Brain pericyte (primary cell): ENCODE results near the gene KLHDC10.
"Not testable (repeated sequence)": the region's sequence is repeated elsewhere in the genome, so short reads cannot be mapped to it uniquely, and the experiment has no call there.

Experiments used
- DNase-seq: peaks from one replicate; pipeline ENCODE4 v3.0.0-alpha.2; 2012; ENCODE audit warnings: low read depth, low spot score

Gene KLHDC10

DNA sequence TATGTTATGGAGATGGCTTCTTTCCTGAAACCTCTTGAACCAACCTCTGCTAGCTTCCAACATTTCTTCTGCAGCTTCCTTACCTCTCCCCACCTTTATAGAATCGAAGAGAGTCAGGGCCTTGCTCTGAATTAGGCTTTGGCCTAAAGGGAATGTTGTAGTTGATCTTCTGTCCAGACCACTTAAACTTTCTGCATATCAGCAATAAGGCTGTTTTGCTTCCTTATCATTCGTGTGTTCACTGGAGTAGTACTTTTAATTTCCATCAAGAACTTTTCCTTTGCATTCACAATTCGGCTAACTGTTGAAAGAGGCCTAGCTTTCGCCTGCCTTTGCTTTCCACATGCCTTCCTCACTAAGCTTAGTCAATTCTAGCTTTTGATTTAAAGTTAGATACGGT lies 48.0 kb downstream of the KLHDC10 start:
- DNase-seq: no peak

DNA sequence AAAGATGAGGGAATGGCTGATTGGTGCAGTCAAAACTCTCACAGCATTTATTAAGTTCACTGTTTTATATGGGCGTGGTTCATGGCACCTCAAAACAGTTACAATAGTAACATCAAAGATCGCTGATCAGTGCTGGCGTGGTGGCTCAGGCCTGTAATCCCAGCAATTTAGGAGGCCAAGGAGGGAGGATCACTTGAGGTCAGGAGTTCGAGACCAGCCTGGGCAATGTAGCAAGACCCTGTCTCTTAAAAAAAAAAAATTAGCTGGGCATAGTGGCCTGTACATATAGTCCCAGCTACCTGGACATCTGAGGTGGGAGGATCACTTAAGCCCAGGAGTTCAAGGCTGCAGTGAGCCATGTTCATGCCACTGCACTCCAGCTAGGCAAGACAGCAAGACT lies 48.5 kb downstream of the KLHDC10 start:
- DNase-seq: no peak

DNA sequence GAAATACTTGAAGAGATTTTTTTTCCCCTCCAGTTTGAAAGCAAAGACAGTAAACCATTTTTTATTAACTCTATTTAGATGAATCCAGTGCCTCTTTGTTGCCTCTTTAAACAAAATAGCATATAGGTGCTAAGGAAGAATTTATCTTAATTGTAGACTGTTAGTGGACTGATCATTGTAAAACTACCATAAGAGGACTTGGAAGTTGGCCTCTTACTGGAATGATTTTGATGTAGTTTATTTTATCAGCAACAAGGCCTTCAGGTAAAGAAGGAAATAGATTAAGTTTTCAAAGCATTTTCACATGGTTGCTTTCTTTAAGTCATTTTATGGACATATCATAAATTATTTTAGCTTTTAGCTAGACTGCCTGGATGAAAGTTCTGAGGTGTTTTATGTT lies 53.2 kb downstream of the KLHDC10 start:
- DNase-seq: no peak

DNA sequence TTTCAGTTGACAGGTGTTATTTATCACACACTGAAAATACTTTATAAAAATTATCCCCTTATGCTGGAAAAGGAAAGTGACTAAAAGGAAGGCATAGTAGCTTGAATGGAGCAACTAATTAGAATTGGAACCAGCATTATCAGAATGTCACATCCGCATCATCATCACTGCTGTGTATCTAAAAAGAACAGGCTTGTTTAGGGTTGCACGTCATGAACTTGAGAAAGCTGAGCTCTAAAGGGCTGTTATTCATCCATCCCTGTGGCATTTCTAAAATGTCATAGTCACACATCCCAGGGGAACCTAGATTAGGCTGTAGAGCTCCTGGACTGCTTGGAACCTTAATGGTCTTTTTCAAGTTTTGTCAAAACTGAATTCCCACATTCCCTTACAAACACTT lies 54.4 kb downstream of the KLHDC10 start:
- no peak for DNase-seq

DNA sequence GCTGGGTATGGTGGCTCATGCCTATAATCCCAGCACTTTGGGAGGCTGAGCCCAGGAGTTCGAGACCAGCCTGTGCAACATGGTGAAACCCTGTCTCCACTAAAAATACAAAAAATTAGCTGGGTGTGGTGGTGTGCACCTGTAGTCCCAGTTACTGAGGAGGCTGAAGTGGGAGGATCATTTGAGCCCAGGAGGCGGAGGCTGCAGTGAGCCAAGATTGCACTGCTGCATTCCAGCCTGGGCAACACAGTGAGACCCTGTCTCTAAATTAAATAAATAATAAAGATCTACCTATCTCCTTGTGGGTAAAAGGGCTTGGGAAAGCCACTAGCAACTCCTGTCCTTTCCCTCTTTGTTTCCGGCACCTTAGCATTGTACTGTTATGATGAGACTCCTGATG lies 56.5 kb downstream of the KLHDC10 start:
- DNase-seq: not testable (repeated sequence)

DNA sequence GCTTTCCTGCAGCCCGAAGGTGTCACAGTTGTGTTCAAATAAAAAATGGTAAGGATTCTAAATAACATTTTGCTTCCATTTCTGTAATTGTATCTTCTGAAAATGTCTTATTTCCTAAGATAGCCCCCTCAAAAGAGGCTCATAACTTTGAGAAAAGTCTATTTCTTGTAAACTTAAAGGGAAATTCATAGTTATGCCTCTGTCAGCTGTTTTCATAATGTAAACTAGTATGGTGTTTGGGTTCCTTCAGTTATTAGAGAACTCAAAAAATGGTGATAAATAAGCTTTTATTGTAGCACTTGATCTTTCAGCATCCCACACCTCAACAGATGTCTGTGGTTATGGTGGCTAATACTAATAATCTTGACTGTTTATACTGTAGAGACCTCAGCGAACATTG lies 57.1 kb downstream of the KLHDC10 start:
- no peak for DNase-seq

DNA sequence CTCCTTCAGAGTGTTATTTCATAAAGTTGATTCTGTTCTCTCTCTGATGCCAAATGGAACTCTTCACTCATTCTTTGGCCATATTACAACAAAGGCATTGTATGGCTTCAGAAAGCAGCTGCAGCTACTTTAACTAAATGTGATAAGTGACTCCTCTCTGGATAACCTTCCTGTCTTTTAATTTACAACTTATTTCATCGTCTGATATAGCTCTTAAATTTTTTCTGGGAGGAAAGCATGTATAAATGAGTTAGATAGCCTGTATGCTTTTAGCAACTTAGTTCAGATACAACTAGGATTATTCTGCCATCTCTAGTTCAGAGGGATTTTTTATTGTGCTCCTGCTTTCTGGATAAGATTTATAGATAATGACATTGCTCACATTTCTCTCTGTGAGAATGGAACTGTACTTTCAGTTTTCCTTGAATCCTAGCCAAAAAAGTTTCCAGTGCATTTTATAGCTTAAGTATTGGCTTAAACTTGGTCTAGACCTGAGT lies 57.5 kb downstream of the KLHDC10 start:
- DNase-seq: no peak

GRCh38 chr7:130129011-130129411 lies 58.7 kb downstream of the KLHDC10 start:
- no peak for DNase-seq

- no peak for DNase-seq
Observed at GRCh38 chr7:130131191-130131834, 61.0 kb downstream of the KLHDC10 start.

DNA sequence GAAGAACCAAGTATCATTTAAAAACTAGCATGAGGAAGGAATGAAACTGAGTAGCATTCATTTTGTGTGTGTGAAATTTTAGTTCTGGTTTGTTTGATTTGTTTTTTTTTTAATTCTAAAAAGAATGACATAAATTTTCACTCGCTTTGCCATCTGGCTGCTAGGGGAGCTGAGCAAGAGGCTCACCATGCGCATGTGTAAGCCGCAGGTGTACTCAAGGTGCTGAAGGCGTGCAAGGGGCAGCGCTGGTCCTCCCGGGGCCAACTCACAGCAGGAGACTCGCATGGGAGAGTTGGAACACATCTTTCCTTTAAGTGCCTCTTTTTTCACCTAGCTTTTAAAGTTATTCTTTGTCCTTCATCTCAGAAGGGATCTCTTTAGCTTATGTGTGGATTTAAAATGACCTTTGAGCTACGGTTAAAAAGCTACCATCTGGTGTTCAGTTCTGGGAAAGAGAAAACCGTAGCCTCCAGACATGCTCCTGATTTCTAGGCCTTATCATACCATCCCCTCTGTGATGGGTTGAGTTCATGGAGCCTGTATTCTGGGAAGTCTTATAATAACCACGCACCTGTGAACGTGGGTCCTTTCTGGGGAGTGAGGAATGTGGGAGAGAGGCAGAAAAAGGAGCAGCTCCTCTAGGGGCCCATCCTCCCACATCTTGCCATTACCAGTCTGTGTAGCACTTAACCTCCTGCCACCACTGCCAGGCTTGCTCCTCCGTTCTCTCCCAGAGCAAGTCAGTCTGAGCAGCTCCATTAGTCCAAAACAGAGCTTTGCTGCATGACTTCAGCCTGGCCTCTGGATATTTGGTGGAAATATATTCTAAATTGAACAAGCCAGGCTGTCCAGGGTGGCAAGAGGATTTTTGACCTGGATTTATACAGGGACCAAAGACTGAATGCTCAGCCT lies 61.9 kb downstream of the KLHDC10 start:
- DNase-seq: no peak

GRCh38 chr7:130133029-130133782 lies 62.9 kb downstream of the KLHDC10 start:
- no peak for DNase-seq

- DNase-seq: no peak
Observed at GRCh38 chr7:130134106-130134636, 63.8 kb downstream of the KLHDC10 start.

DNA sequence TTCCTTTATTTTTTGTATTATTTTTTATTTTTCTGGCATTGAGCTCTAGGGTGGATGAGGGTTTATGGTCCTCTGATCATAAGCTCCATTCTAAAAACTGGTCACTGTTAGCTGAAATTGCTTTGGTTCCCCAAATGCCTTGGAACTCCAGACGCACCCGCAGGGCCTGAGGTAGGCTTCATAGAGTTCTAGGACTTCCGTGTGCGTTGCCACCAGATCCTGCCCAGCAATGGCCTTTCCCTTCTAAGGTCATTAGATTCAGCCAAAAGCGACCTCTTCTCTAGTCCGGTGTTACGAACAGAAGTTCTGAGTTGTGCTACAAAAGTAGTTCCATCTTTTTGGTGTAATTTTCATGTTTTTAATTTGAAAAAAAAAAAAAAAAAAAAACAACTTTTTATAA lies 64.4 kb downstream of the KLHDC10 start:
- DNase-seq: no peak

DNA sequence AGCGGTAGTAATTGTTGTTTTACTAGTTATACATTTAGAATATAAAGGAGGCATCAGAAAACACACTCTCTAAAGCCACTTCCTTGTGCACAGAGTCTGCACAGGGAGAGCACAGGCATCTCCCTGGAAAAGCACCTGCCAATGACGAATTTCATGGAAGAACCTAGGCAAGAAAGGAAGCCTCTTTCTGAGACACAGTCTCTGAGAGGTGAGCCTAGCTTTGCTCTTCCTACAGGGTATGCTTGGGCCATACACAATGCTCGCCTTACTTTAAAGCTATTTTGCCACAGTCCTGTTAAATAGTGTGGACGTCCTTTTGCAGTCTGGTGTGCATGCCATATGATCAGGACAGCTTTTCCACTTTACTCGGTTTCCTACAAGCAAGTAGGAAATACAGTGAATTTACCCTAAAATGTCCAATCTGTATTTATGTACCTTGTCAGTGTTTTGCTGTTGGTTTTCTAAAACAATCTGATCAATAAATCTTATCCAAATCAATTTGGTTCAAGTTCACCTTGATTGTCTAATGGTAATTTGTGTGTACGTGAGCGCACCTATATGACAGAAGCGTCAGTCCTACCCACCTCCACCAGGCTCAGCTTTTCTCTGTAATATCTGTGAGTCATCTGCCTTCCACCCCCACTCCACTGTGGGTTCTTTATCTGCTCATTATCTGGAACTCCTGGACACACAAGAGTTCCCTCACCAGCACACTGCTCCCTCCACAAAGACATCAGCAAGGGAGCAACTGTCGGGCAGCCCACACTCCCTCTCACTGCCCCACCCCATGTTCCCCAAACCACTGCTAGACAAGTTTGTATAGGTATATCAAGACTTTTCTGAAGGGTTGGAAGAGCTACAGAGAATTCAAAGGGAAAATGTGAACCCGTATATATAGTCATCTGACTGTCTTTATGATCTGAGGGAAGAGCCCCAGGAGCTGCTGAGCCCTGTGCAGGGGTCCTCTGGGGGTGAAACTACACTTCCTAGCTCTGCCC lies 65.2 kb downstream of the KLHDC10 start:
- no peak for DNase-seq

- no peak for DNase-seq
Observed at GRCh38 chr7:130136579-130137167, 66.3 kb downstream of the KLHDC10 start.

- DNase-seq: no peak
Observed at GRCh38 chr7:130137207-130137606, 66.9 kb downstream of the KLHDC10 start.

- DNase-seq: no peak
Observed at GRCh38 chr7:130139193-130139960, 69.0 kb downstream of the KLHDC10 start.

GRCh38 chr7:130140551-130141160 lies 70.3 kb downstream of the KLHDC10 start:
- DNase-seq: no peak
